GM20431 (cell line): ENCODE data around the gene ABHD8.
"Not testable (repeated sequence)": the region's sequence is repeated elsewhere in the genome, so short reads cannot be mapped to it uniquely, and the experiment has no call there.

Experiments
- in situ Hi-C: fragments of 300-500 bp; cut with MseI, MboI; formaldehyde crosslinking; loops from one replicate; pipeline ENCODE4 v1.15.0; 2020; ENCODE audit warnings: low sequenced_read_pairs; ENCODE audit not compliant: unreplicated experiment

The ABHD8 gene

GRCh38 chr19:17303940-17304267 is 679 bp upstream of the ABHD8 start:
- in situ Hi-C loops: no loop called here

DNA sequence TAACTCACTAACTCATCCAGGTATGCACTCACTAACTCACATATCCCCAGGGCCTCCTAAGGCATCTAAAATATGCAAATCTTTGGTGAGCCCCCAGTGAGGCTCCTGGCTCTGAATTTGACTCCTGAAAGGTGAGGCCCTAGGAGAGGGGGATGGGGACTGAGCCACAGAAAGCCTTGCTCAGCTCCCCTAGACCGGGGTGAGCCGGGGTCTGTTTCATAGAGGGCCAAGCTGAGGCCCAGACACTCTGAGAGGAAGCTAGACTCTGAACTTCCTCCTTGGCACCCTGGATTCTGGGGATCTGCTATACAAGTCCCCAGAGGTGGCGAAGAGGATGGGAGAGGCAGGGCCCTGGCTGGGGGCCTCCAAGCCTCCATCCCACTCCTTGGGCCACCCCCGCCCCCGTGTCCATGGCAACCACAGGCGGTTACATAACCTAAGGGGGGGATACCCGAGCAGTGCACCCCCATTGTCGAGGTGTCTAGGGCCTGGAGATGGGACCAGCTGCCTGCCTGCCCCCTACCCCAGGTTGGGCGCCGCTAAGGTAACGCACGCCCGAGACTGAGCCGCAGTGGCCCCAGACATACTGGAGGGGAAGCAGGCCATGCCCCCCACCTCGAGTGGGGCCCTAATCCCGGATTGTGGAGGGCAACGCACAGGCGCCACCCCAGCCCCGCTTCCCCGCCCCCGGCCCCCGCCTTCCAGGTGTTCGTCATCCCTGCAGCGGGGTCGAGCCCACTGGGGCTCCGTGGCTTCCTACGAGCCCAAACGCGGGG is 646 bp downstream of the ABHD8 start:
- in situ Hi-C loops: no loop called here

DNA sequence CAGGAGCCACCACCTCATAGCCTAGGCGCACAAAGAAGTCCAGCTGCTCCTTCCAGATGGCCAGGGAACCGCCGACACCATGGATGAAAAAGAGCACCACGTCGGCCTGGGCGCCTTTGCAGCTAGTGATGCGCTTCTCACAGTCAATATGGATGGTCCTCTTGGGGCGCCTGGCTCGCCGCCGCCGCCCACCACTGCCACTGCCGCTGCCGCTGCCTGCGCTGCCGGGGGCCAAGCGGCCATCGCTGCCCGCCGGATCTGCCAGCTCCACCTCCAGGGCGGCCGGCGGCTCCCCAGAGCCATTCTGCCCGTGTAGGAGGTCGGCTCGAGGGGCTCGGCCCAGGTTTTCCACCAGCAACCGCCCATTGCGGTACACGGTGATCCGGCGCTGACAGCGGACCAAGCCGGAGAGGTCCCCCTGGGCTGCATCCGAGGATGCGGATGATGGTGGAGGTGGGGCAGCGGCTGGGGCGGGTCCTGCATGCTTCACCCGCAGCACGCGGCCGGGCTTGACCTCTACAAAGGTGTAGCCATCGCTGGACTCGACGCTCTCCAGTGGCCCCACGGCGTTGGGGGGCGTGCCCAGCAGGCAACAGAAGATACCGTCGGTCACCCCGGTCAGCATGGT is 2.1 kb downstream of the ABHD8 start:
- in situ Hi-C loops: no loop called here

DNA sequence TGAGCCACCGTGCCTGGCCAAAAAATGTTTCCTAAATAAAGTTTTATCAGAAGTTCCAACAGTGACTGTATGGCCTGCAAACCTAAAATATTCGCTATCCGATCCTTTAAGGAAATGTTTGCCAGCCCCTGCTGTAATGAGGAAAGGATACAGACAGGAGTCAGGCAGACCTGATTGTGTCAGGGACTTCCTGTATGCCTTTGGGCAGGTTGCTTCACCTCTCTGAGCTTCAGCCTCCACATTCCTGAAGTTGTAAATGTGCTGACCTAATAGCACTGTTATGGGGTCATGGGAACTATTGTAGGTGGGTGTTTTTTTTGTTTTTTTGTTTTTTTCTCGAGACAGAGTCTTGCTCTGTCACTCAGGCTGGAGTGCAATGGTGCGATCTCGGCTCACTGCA is 6.2 kb downstream of the ABHD8 start:
- in situ Hi-C loops: no loop called here

DNA sequence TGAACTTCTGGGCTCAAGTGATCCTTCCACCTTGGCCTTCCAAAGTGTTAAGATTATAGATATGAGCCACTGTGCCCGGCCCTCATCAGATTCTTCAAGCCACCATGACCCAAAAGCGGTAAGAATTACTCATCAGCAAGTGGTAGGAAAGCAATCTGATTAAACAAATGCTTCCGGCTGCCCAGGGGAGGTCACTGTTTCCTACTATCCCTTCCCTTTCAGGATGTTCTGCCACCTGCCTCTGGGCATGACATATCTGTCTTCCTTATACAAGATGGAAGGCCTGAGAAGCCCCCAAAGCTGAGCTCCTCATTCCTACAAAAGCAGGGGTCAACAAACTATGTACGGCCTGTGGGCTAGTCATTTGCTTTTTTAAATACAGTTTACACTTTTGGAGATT is 7.0 kb downstream of the ABHD8 start:
- in situ Hi-C loops: no loop called here

- in situ Hi-C loops: not testable (repeated sequence)
Observed at GRCh38 chr19:17295551-17295950, 7.7 kb downstream of the ABHD8 start.

DNA sequence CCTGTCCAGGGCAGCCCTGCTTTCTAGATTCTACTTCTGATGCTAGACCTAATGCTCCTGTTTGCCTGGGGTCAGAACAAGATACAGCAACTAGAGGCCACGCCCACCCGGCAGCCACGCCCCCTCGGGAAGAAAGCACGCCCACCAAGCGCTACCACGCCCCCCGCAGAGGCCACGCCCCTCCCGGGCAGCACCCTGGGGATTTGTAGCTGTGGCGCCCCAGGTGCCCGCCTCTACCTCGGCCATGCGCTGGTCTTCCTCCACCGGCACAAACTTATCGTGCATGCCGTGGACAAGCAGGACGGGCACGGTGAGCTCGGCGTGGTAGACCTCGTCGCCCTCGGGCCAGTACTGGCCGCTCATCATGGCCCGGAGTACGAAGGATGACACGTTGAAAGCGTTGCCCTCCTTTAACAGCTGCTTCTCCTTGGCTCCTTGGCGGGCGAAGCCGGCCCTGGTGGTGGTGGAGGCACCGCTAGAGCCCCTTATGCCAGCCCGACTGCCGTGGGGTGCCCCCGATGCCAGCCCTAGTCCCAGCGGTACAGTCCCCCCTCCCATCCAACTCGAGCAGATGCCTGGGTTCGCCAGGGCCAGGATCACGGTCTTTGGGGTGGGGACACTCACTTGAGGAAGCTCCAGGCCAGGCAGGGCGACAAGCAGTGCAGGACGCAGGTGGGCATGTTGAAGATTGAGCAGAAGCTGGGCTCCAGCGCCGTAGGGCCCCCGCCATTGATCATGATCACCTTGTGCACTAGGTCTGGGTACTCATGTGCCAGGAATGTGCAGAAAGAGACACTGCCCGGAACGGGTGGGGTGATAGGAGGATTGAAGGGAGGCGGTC is 9.0 kb downstream of the ABHD8 start:
- in situ Hi-C loops: no loop called here

- in situ Hi-C loops: no loop called here
Observed at GRCh38 chr19:17293605-17294004, 9.6 kb downstream of the ABHD8 start.

DNA sequence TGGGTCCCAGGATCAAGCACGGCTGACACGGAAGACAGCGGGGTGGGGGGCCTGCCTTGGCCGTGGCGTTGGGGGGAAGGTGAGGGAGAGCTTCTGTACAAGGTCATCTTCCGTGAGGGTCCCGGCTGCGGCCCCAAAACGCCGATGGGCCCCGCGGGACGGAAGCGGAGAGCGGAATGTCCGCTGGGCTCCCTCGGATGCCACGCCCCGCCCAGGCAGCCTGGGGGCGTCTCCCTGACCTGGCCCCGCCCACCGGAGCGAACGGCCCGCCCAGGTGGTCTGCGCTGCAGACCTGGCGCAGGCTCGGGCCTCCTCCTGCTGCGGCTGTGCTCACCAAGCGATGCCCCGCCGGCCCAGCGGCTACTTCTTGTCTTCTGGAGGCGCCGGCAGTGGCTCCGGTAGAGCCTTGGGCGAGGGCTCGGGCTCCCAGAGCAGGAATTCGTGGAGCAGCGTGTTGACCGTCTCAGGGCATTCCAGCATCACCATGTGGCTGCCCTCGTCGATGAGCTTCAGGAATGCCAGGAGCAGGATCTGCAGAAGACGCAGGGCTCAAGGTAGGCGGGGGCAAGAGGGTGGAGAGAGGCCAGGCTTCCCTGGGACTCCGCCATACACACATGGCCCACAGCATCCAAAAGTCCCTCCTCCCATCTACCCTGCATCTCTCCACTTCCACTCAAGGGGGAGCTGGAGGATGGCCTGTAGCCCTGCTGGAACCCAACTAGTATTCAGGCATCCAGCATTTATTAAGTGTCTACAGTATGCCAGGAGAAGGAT is 10.7 kb downstream of the ABHD8 start:
- in situ Hi-C loops: no loop called here

DNA sequence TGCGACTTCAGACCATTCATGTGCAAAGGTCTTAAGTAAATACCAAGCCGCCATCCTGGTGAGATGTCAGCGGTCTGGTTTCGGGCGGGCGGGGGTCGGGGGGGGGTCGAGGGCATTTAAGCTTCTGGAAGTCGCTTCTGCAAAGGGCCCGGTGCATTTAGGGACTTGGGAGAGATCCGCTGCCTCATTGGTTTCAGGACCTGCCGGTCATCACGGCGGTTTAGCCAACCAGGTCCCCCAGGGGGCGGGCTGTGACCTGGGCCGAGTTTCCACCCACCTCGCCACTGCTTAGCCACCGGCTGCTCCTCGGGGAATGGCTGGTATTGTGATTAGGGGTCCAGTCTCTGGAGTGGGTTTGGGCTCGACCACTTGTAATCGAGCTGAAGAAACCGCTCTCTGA is 13.7 kb downstream of the ABHD8 start:
- in situ Hi-C loops: no loop called here

DNA sequence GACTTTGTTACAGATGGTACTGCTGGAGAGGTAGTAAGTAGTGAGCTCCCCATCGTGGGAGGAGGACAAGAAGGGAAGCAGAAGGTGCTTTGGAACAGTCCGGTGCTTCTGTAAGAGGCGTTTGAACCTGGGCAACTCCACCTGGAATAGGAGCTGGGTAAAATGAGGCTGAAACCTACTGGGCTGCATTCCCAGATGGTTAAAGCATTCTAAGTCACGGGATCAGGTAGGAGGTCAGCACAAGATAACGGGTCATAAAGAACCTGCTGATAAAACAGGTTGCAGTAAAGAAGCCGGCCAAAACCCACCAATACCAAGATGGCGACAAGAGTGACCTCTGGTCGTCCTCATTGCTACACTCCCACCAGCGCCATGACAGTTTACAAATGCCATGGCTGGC is 16.5 kb downstream of the ABHD8 start:
- in situ Hi-C loops: no loop called here

DNA sequence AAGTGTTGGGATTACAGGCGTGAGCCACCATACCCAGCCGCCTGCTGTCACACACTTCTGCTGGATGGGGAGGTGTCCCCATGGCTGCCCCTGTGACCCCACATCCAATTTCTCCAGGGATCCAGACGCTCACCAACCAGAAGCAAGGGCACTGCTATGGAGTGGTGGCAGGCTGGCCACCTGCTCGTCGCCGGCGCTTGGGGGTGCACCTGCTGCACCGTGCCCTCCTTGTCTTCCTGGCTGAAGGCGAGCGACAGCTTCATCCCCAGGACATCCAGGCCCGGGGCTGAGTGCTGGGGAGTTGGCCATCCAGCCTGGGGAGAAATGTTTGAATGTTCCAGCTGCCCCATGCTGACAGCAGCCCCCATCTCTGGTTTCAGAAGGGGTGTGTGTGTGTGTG is 17.0 kb downstream of the ABHD8 start:
- in situ Hi-C loops: no loop called here

DNA sequence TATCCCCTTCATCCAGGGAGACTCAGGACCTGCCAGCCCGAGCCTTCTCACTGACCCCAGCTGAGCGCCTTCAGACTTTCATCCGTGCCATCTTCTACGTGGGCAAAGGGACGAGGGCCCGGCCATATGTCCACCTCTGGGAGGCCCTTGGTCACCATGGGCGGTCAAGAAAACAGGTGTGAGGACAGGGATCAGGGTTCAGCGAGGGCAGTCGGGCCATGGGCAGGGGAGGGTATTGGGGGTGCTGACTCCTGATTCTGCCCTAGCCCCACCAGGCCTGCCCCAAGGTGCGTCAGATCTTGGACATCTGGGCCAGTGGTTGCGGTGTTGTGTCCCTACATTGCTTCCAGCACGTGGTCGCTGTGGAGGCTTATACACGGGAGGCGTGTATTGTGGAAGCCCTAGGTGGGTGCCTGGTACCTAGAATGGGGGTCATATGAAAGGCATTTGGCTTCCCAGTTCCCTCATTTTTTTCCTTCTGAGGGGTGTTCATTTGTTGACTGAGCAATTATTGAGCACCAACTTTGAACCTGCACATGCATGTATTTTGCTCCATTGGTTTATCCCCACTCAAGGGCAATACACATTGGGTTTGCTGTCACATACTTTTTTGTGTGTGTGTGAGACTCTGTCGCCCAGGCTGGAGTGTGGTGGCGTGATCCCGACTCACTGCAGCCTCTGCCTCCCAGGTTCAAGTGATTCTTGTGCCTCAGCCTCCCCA is 17.6 kb downstream of the ABHD8 start:
- in situ Hi-C loops: no loop called here

GRCh38 chr19:17283504-17283996 is 19.7 kb downstream of the ABHD8 start:
- in situ Hi-C loops: no loop called here

DNA sequence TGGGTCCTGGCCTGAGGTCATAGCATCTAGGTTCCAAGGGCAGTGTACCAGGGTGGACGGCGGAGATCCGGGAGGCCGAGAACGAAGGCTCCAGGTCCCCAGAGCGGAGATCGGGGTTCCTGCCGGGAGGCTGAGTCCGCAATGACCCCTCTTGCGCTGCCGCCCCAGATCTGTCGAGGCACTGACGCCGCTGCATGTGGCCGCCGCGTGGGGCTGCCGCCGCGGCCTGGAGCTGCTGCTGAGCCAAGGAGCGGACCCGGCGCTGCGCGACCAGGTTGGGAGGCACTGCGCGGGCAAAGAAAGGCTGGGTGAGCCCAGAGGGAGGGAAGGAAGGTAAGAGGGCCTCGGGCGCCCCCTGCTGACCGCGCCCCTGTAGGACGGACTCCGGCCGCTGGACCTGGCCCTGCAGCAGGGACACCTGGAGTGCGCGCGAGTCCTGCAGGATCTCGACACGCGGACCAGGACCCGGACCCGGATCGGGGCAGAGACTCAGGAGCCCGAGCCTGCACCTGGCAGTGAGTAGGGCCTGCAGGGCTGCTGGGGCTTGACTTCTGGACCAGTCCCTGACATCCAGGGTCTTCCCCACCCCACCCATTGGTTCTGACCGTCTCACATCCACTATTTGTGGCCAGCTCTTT is 20.6 kb downstream of the ABHD8 start:
- in situ Hi-C loops: no loop called here

DNA sequence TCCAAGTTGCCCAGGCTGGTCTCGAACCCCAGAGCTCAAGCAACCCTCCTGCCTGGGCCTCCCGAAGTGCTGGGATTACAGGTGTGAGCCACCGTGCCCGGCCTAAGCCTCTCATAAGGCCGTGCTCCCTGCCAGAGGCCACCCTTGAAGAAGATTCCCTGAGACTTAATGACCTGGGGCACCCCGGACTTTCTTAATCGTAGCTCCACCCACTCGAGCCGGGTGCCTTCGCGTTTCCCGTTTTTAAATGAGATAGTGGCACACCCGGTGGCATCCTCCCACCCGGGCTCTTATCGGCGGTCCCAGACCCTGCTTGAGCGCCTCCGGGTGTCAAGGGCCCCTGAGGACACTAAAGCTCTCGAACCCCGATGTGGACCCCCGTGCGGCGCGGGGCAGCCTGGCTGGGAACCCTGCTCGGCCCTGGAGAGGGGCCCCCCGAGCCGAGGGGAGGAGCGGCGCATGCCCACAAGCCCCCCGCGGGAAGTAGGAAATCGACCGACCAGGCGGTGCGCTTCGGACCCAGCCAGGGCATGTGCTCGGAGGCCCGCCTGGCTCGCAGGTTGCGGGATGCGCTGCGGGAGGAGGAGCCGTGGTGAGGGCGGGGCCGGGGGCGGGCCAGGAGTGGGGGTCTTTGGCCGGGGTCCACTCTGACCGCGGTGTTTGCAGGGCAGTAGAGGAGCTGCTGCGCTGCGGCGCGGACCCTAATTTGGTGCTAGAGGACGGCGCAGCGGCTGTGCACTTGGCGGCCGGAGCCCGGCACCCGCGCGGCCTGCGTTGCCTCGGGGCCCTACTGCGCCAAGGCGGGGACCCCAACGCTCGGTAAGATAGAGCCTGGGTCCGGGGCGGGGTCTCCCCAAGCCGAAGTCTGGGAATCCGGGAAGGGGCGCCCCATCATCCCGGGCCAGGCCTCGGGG is 21.6 kb downstream of the ABHD8 start, which contains the start of gene ANKLE1:
Gene ANKLE1, plus strand, starts transcription at position 511 of the 914 bp plus-strand sequence. Its CDS starts 20 bp downstream, at position 531.
- in situ Hi-C loops: no loop called here

DNA sequence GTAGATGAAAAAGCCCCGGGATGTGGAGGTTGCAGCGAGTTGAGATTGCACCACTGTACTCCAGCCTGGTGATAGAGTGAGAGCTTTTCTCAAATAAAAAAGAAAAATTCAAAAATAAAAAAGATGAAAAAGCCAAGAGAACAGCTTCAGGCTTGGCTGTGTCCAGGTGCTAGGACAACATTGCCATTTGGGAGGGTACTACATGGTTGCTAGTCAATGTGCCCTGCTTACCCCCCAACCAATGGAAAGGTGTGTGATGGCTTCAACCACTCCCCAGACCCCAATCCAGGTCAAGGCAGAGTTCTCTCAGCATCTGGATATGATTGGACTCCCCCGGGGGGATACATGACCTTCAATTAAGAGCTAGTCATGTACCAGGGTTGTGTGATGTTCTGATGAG is 23.8 kb downstream of the ABHD8 start:
- in situ Hi-C loops: no loop called here
